GM12873 (cell line): ENCODE measurements around the gene FAM222A.

Experiments used
- CTCF ChIP-seq: IDR thresholded peaks from 2 replicates; pipeline ENCODE4 v1.5.1; 2012; ENCODE audit warnings: low read depth, mild to moderate bottlenecking, moderate library complexity, low read length, control low read depth; ENCODE audit not compliant: insufficient read depth; ENCODE audit errors: missing control alignments

FAM222A gene

GRCh38 chr12:109802828-109803227, 89.2 kb downstream of the FAM222A start:
- no peak for TF ChIP-seq CTCF

GRCh38 chr12:109803678-109804077, 90.1 kb downstream of the FAM222A start:
- no peak for TF ChIP-seq CTCF

- TF ChIP-seq CTCF, result peak; percentile 97
Observed at GRCh38 chr12:109804820-109805761, 91.5 kb downstream of the FAM222A start.

GRCh38 chr12:109807954-109808643, 94.5 kb downstream of the FAM222A start:
- no peak for TF ChIP-seq CTCF

GRCh38 chr12:109808876-109809646, 95.4 kb downstream of the FAM222A start:
- no peak for TF ChIP-seq CTCF

GRCh38 chr12:109810954-109811623, 97.5 kb downstream of the FAM222A start:
- no peak for TF ChIP-seq CTCF
